GM19025 (cell line): ENCODE results near the gene CISD3.

Experiments used
- ATAC-seq: cut with Tn5 transposase; IDR thresholded peaks from one replicate; pipeline ENCODE4 v1.9.1; 2021; ENCODE audit warnings: mild to moderate bottlenecking, low read depth, moderate library complexity; ENCODE audit not compliant: unreplicated experiment

Gene CISD3

DNA sequence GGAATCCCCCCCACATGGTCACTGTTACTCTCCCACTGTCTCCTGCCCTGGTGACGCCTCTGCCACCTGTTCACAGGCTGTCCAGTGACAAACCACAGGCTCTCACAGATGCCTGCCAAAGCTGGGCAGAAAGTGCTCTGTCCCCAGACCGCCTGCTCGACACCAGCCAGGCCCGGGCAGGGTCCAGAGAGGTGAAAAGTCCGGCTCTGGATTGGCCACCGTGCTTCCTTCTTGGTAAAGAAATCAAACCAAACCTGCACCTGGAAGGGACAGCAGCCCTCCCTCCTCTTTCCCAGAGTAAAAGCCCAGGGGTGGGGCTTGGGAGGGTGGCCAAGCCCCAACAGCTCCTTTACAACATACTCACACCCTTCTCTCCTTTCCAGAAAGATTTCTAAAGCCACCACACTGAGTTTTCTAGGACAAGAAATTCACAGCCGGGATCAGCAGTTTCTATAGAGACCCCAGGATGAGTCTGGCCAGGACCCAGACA is 11.8 kb downstream of the CISD3 start:
- no peak for ATAC-seq

DNA sequence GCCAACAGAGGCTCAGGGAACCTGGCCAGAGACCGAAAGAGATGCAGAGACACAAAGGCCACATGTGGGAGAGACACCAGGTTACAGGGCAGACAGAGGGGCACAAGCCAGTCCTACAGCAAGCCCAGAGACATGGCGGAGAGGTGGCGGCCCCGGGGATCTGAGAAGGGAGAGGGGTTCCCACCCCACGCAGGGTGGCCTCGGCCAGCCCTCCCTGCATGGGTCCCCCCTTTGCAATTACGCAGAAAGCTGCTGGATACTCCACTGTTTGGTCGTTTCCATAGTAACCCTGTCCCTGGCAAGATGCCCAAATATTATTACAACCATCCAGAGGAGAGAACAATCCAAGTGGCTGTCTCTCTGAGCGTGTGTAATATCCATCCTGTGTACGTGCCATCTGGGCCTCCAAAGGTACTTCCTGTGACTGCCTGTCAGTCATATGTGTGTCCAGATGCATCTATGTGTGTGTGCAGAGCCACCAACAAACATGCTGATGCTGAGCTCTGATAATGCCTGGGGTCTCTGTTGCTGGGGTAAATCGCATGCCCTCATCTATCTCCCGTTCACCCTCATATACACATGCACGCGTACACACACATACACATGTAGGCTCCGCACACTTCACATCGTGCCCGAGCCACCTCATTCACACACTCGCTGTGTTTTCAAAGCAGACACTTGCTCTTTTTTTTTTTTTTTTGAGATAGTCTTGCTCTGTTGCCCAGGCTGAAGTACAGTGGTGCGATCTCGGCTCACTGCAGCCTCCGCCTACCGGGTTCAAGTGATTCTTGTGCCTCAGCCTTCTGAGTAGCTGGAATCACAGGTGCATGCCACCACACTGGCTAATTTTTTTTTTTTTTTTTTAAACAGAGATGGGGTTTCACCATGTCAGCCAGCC is 12.5 kb downstream of the CISD3 start:
- ATAC-seq = no peak

DNA sequence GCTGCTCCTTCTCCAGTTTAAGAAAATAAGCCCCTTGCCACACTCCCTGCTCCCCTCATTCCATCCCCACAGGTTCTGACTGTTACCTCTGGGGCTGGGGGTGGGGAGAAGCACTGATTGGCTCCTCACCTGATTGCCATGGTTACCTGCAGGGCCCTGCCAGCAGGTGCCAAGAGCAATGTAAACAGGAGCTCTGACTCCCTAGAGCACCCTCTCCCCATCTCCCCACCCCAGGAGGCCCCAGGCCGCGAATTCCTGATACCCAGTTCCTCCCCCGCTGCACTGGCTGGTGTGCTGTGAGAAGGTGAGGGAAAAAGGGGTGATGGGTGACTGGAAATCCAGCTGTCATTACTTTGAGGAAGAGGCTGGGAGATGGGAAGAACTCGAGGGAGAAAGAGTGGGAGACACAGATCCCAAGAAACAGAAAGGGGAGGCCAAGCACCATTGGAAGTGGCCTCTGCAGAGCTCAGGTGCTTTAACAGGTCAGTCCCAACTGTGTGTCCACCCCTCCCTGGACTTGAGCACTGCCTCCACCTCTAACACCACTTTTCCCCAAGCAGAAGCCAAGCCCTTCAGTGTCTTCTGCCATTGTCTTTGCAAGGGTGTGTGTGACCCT is 13.5 kb downstream of the CISD3 start:
- ATAC-seq = no peak

DNA sequence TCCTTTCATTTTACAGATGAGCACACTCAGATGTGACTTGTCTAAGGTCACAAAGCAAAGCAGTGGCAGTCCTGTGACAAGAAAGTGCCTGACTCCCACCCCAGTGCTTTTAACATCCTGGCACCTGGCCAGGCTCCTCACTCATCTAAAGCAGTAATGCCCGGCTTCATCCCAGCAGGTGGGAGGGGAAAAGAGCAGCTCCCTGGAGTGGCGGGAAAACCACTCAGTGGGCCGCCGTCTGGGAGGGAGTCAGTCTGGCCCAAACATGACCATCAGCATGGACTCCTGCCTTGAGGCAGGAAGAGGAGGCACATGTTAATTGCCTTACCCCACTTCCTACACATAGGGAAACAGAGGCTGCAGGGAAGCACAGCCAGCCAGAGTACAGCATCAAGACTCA is 15.4 kb downstream of the CISD3 start:
- no peak for ATAC-seq

DNA sequence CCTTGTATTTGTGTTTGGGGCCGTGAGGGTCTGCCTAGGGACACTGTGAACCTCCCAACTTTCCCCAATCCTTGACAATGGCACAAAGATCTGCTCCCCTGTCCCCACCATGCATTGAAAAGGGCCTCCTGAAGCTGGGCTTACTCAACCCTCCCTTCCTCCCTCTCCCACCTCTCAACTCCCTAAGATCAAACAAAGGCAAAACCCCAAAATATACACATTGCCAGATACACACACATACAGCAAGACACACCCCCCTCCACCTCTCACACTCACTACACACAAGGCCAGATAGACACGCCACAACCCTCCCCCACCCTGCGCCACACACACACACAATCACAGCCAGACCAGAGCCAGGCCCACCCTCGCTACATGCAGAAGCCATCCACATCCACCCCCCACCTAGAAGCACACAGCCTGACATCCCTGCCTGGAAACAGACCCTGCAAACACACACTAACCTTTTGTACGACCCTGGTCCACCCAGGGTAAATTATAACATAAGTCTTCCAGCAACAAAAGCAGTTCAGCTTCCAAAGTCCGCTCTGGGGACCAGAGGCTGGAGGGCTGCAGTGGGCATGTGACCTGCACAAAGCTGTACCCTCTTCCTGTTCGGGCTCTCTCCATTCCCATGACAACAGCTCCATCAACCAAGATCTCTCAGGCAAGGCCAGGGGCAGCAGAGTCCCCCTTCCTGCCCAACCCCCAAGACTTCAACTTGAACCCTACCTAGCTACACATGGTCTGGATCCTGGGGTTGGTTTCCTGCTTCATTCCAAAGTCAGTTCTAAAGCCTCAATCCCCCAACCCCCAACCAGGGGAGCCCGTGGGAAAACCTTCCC is 16.1 kb downstream of the CISD3 start:
- ATAC-seq = no peak

DNA sequence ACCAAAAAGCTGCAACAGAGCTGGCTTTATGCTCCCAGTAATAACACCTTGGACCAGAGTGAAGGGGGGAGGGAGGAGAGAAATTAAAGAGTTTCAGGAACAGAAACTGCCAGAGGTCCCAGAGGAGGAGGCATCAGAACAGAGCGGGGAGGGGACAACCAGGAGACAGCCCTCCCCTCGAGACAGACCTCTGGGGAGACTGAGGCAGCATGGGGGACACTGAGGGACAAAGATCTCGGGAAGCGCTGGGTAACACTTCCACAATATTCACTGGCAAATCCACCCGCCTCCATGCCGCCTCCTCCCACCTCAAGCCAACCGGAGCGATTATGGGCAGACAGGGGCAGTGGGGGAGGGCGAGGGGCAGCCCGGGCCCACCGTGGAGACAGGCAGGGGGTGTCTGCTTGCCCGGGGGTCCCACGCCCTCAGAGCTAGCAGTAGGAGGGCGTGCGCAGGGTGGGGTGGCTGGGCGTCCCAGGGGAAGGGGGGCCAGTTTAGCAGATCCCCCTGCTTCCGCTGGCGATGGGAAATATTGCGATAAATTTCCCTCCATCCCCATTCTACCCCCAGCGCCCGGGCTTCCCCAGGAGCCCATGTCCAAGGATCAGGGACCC is 16.8 kb downstream of the CISD3 start:
- no peak for ATAC-seq

DNA sequence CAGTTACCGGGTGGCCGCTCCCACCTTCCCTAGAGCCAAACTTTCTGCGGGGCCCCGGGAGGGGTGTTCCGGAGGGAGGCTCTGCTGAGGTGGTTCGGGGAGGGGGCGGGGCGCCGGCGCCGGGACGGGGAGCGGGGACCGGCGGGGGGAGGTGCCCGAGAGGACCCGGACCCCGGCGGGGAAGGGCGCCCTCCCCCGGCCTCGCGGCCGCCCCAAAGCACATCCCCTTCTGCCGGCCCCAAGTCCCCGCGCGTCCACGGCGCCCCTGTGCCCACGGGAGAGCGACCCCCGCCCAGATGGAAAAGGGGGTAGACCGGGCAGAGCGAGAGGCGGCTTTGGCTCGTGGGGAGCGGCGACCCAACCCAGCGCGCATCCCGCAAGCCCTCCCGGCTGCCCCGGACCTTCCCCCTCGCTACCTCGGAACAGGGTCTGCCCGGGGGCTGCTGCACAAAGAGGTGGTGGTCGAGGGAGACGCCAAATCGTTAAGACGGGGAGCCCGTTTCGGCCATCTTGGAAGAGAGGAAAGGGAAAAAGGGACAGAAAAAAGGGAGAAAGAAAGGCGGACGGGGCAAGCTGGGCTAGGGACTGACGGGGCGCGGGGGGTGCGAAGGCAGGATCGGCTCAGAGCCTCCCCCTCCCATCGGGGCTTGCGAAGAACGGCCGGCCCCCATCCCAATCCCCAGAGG is 17.5 kb downstream of the CISD3 start:
- ATAC-seq = no peak

DNA sequence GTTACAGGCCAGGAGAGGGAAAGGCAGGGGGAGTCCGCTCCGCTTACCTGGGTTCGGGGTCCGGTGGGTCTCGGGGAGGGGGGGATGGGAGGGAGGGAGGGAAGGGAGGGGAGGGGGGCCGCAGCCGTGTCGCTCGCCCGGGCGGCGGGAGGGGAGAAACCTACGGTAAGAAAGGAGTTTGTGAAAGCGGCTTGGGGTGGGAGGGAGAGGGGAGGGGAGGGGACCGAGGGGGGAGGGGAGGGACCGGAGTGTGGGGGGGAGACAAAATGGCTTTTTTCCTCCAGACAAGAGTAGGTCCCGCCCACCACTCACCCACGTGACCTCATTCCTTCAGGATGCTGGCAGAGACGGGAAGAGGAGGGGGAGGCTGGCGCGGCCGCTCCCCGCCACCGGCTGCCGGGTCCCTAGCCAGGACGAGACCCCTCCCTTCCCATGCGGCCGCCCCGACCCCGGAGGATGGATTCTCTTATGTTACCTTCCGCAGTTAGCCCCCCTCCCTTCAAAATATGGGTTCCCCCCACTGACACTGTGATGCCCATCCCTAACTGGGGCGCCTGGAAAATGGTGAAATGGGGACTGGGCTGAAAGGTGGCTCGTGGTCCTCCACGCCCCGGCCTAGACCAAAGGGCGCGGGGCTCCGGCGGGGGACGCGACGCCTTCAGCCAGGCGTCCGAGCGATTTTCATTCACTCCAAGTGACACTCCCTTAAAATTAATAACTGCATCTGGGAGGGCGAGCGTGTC is 18.2 kb downstream of the CISD3 start, which contains the start of gene PCGF2:
Gene PCGF2, minus strand, starts transcription at position 188 of the 743 bp plus-strand sequence. CDS start 7,934 bp downstream, outside the sequence.
- ATAC-seq = no peak

DNA sequence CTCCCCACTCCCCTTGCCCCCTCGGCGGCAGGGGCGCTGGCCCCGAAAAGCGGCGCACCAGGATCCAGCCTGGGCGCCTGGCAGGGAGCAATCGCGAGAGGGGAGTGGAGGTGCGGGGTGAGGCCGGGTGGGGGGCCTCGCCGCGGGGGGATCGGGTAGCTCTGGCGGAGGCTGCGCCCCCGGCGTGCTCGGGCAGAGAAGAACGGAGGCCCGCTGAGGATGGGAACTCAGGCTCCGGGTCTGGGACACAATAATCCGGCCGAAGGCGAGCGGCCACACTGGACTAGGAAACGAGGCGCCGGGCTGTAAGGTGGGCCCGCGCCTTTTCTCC is 18.7 kb downstream of the CISD3 start:
- no peak for ATAC-seq

DNA sequence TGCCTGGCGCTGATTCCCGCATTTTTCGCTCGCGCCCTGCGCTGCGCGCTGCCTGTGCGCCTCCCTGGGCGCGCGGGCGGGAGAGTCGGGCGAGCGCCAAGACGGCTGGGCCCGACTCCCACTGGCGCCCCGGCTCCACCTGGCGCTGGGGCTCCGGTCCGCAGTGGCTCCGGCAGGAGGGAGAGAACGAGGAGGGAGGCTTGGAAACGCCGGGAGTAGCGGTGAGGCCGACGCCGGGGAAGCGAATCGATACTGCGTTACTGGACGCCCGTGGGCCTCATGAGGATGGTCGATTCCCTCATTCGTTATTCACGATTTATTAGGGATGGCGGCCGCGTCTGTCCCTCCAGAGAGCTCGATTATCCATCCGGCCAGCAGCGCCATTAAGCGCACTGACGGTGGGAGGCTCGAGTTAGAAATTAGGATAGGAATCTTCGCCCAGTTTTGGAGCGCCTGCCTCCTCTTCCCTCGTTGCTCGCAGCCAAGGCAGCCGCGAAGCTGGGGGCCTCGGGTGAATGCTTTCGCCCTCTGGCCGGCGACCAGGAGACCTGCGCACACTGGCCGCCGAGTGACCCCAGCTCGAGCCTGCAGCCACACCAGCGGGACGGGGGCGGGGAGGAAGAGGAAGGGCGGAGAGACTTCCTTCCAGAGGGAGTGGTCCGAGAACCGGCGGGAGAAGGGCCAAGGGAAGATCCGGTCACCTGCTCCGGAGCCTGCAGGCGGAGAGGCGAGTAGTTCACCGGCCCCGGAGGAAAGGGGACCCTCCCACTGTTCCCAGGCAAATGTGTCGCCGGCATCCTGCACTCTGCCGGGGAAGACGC is 19.3 kb downstream of the CISD3 start:
- ATAC-seq = no peak

DNA sequence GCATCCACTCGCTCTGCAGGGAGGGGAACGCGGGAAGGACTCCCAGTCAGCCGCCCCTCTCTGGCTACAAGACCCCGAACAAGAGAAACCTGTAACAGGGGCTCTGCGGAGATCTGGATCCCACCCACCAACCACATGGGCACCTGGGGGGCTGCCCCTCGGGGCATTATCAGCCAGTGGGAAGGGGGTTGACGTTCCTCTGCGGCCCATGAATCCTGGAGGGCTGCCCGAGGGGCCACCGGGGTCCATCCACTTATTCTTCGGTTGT is 19.8 kb downstream of the CISD3 start:
- ATAC-seq = no peak

DNA sequence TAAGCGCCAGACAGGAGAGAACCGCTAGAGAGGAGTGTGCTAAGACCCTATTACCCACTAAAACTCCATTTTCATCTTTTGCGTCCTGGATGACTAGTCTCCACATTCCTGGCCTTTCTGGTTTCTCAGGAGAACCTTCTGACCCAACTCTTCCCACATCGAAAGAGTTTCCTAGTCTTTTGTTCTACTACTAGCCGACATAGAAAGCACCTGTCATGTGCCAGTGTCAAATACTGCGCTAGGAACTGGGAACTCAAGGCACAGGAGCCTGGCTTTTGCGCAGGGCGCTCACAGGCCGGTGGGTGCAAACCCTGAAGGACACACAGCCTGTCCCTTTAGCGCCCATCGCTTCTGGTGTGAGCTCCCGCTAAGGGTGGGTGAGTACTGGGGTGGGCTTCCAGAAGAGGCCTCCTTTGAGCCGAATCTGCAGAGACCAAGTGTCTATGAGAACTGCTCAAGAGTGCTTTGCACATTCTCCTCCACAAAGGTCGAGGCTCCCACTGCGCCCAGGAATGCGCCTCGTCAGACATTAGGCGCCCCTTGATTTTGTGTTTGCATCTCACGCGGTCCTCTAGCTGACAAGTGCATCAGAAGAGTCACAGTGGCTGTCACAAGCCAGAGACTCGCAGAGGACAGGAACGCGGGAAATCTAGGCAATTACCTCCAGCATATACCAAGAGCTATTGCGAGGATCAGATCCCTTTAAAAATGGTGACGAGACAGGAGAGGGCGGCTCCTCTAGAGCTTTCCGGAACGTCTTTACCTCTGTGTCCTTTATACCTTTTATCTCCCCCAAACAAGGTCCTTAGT is 20.4 kb downstream of the CISD3 start:
- no peak for ATAC-seq

DNA sequence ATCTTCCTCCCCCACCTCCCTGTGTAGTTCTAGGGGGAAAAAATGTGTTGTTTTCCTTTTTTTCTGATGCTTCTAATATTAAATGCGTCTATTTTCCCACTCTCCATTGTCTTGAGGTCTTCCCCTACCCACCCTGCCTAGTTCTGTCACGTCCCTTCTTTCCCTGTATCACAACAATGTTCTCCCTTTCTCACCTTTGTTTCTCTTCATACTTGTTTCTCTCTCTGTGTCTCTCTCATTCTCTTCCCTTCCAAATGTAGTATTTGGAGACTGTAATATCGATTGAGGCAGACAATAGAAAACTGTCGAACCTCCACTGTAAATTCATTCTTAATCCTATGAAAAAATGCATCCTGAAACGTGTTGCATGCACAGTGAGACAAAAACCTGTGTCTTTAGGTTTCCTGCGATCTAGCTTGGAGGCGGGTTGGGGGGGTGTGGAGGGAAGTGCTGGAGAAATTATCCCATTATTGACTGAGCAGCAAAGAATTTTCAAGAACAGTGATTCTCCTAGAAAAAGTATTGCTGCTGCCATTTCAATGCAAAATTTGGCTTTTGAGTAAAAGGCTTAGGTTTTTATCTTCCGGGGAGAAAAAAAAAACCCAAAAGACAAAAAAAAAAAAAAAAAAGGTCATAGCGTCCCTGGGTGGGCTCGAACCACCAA is 21.1 kb downstream of the CISD3 start:
- no peak for ATAC-seq

DNA sequence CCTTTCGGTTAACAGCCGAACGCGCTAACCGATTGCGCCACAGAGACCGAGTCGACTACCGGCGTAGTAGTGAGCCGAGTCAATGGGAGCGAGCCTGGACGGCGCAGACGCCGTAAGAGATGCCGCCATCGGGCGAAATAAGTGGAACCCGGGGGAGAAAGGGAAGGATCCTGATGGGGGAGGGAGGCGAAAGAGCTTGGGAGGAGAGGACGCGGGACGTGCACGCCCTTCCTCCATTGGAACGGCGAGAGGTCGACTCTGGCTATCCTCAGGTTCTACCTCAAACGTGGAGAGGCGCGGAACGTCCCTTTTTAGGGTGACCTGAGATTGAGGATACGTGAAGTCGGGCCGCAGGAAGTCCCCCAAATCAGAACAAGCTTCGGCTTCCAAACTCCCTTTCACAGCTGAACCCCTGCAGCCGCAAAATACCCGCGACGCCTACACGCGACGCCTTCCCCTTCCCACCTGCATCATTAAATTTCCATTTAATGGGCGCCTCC is 21.7 kb downstream of the CISD3 start:
- ATAC-seq = peak; percentile 4

DNA sequence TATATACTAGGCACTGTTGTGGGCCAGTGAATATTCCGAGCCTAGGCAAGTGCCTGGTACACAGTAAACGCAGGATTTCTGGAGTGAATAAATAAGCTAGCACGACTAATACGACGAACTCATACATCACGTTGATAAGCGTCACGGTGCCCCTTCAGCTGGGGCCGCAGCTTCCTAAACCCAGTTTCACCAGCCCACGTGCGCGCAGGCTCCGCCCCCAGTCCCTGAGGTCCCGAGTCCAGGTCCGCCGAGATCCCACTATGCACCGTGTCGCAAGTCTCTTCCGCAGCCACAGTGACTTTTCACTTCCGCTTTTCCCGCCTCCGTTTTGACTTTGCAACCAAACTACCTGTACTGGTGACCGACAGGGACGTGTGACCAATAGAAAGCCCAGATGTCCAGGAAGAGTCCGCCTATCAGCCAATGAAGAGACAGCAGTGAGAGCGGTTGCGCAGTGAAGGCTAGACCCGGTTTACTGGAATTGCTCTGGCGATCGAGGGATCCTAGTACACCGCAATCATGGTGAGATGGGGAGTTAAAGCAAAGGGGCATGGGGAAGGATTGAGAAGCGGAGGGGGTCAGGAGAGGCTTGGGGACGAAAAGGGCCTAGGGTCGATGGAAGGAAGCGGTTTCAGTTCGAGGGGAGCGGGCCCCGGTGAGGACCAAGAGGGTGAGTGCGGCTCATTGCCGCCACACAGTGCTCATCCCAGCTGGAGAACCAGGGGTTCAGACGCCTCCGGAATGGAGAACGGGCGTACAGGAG is 22.3 kb downstream of the CISD3 start, which contains the start of gene PSMB3:
Gene PSMB3, plus strand, starts transcription at position 434 of the 763 bp plus-strand sequence. Its CDS starts 86 bp downstream, at position 520.
- ATAC-seq = peak; percentile 78

DNA sequence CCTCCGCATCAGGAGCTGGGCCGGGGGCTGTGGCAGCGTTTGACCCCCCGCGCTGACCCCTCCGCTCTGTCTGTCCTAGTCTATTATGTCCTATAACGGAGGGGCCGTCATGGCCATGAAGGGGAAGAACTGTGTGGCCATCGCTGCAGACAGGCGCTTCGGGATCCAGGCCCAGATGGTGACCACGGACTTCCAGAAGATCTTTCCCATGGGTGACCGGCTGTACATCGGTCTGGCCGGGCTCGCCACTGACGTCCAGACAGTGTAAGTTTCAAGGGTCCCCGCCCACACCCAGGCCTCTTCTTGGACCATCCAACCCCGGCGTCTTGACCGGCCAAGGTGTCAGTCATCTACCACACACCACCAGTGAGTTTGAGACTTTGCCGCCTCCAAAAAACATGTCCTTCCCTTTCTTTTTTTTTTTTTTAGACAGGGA is 22.9 kb downstream of the CISD3 start:
- no peak for ATAC-seq
